ENCODE measurements around the gene SFT2D3.
A peak's percentile ranks its signal among the peaks of the same experiment; 100 is the strongest.

SFT2D3 gene

DNA sequence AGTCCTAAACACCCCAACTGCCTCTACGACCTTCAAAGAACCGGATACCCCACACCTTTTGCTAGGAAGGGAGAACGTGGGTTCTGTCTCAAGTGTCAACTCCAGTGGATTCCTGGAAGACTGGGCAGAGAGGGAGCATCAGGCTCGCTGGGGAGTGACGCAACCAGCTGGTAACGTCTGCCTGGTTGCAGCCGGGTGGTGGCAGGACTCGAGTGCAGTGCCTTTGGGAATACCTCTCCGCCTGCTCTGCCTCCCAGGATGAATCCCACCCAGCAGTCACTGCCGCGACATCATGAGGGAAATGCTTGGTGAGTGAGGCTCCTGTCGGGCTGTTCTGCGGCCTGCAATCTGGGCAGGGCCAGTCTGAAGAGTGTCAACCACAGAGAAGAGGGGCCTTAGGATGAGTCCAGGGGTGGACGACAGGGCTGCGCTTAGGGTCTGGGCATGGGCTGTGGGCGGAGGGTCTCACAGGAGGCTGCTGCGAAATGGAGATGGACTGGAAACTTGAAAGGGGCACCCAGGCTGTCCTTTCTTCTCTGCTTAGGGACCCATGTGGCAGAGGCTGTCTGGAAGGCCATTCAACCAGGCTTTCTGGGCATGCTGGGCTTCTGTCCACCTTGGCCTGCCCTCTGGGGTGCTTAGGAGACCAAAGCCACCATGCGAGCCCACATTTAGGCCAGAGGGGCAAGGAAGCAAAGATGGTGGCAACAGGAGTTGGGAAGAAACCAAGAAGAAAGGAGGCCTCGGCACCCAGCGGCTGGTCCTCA lies 42.5 kb upstream of the SFT2D3 start:
- Histone ChIP-seq H3K4me3 (ENCODE audit: low read length) (no peak overlapping the region), H3K36me3 (ENCODE audit: insufficient read depth, low read depth, low read length) (no peaks in the 10 kb centered on the region), H3K9ac (ENCODE audit: low read depth, low read length) (no peak overlapping the region), H3K4me1 (ENCODE audit: insufficient read depth, low read length) (peaks cover 5% of the 10 kb centered on the region), H3K27ac (ENCODE audit: low read length) (no peak overlapping the region), H3K9me3 (ENCODE audit: insufficient read depth, low read depth, low read length) (no peaks in the 10 kb centered on the region), H3K27me3 (ENCODE audit: insufficient read depth, low read length) (peaks cover 12% of the 10 kb centered on the region)

DNA sequence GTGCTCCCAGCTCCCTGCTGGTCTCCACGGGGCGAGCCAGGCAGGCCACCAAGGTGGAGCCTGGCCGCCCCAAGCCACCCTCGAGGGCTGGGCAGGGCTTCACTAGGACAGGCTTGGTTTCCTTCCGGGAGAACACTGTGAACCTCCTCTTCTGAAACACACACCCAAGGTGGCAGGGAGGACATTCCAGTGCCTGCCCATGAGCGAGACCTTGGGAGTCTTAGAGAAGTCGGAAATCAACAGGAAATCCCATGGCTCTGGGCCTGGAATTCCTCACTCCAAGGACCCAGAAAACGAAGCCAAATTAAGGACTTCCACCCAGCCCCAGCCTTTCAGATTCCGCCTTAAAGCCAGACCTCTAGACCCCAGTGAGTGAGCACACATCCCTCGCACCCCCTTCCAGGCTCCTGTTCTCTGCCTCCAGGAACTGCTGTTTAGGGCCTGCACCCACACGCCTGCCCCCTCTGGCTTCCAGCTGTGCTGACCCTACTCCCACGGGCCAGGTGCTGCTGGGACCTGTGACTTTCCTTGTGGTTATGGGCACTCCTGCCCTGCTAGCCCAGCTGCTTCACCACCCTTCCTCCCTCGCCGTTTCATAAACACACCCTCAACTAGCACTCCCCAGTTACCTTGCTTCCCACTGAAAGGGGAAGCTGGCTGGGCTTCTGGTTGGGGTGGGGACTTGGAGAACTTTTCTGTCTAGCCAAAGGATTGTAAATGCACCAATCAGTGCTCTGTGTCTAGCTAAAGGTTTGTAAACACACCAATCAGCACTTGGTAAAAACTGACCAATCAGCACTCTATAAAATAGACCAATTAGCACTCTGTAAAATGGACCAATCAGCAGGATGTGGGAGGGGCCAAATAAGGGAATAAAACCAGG lies 41.6 kb upstream of the SFT2D3 start:
- H3K27ac ChIP-seq (ENCODE audit: low read length) = no peak overlapping the region
- peaks cover 7% of the 10 kb centered on the region for H3K4me1 ChIP-seq (ENCODE audit: insufficient read depth, low read length)
- H3K4me3 ChIP-seq (ENCODE audit: low read length) = no peak overlapping the region
- H3K9ac ChIP-seq (ENCODE audit: low read depth, low read length) = no peak overlapping the region
- no peaks in the 10 kb centered on the region for H3K9me3 ChIP-seq (ENCODE audit: insufficient read depth, low read depth, low read length)
- H3K27me3 ChIP-seq (ENCODE audit: insufficient read depth, low read length) = peaks cover 20% of the 10 kb centered on the region
- no peaks in the 10 kb centered on the region for H3K36me3 ChIP-seq (ENCODE audit: insufficient read depth, low read depth, low read length)

DNA sequence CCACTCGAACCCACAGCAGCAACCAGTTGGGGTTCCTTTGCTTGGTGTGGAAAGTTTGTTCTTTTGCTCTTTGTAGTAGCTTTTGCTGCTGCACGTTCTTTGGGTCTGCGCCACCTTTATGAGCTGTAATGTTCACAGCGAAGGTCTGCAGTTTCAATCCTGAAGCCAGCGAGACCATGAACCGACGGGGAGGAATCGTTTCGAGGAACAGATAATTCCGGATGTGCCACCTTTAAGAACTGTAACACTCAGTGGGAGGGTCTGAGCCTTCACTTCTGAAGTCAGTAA lies 41.1 kb upstream of the SFT2D3 start:
- no peaks in the 10 kb centered on the region for H3K36me3 ChIP-seq (ENCODE audit: insufficient read depth, low read depth, low read length)
- peaks cover 8% of the 10 kb centered on the region for H3K4me1 ChIP-seq (ENCODE audit: insufficient read depth, low read length)
- no peaks in the 10 kb centered on the region for H3K9me3 ChIP-seq (ENCODE audit: insufficient read depth, low read depth, low read length)
- H3K9ac ChIP-seq (ENCODE audit: low read depth, low read length) = no peak overlapping the region
- no peak overlapping the region for H3K4me3 ChIP-seq (ENCODE audit: low read length)
- peaks cover 26% of the 10 kb centered on the region for H3K27me3 ChIP-seq (ENCODE audit: insufficient read depth, low read length)
- H3K27ac ChIP-seq (ENCODE audit: low read length) = no peak overlapping the region

DNA sequence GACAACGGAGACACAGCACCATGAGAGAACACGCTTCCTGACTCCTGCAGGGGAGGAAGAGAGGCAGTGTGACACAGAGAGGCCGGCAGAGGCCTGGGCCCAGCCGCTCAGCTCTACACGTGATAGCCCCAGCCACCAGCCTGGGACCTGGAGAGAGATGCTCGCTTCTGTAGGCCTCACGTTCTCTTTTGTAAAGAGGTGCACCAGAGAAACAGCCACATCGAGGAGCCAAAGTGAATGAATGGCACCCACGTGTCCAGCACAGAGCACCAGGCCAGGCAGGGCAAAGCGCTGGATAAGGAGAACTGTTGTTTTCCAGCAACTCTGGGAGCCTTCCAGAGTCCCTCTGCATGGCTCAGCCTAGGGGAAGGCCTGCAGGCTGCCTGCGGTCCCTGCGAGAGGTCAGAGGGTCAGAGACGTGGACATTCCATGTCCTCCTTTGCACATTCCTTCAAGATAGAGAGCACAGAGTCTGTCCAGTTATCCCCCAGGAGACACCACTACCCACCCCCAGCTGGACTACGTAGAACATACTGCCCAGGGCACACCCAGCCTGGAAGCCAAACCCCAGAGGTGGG lies 40.1 kb upstream of the SFT2D3 start:
- no peak overlapping the region for H3K9ac ChIP-seq (ENCODE audit: low read depth, low read length)
- no peaks in the 10 kb centered on the region for H3K36me3 ChIP-seq (ENCODE audit: insufficient read depth, low read depth, low read length)
- no peak overlapping the region for H3K4me3 ChIP-seq (ENCODE audit: low read length)
- H3K27ac ChIP-seq (ENCODE audit: low read length) = no peak overlapping the region
- peaks cover 3% of the 10 kb centered on the region for H3K4me1 ChIP-seq (ENCODE audit: insufficient read depth, low read length)
- no peaks in the 10 kb centered on the region for H3K9me3 ChIP-seq (ENCODE audit: insufficient read depth, low read depth, low read length)
- H3K27me3 ChIP-seq (ENCODE audit: insufficient read depth, low read length) = peaks cover 35% of the 10 kb centered on the region

DNA sequence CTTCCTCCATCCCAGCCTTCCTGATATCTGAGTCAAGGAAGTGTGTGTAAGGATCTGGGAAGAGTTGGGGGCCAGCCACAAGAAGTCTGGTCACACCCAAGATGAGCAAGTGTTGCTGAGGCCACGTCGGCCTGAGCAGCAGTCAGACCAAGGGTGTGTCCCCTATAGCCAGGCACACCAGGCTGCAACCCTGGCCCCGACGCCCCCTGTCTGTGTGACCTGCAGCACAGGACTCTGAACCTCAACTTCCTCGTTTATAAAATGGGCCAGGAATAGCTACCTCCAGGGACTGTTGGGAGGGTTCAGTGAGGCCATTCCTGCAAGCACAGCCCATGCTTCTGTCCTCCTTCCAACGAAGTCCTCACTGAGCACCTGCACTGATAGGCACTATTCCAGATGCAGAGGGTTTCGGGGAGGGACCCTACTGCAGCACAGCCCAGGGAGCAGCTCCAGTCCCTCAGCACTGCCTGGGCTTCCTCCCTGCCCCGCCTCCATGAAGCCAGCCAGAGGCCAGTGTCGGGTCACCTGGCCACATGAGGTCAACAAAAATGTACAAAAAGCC lies 39.3 kb upstream of the SFT2D3 start:
- H3K4me3 ChIP-seq (ENCODE audit: low read length) = no peak overlapping the region
- peaks cover 3% of the 10 kb centered on the region for H3K4me1 ChIP-seq (ENCODE audit: insufficient read depth, low read length)
- no peak overlapping the region for H3K9ac ChIP-seq (ENCODE audit: low read depth, low read length)
- H3K9me3 ChIP-seq (ENCODE audit: insufficient read depth, low read depth, low read length) = no peaks in the 10 kb centered on the region
- H3K27ac ChIP-seq (ENCODE audit: low read length) = no peak overlapping the region
- H3K27me3 ChIP-seq (ENCODE audit: insufficient read depth, low read length) = peaks cover 43% of the 10 kb centered on the region
- no peaks in the 10 kb centered on the region for H3K36me3 ChIP-seq (ENCODE audit: insufficient read depth, low read depth, low read length)

DNA sequence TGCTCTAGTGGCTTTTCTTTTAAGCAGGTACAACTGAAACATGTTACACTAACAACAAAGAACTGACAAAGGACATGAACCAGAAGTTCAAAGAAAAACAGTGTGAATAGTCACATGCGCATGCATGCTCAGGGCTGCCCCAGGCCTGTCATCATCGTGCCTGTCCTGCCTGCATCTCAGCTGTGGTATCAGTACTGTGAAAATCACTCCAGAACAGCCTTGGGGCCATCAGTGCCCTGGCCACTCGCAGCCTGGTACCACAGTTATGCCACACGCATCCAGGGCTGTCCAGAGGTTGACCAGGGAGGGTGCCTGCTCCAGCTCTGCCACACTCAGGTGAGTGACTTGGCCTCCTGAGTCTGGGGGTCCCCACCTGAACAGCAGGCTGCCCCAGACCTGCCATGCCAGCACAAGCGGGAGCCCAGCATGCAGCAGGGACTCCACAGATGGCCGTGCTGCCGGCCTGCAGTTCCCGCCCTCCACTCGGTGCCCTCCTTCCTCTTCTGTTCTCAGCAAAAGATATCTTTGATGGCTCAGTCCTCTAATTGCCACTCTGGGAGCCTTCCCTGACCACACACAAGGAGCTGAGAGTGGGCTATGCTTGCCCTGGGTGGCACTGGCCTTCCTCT lies 38.2 kb upstream of the SFT2D3 start:
- no peaks in the 10 kb centered on the region for H3K9me3 ChIP-seq (ENCODE audit: insufficient read depth, low read depth, low read length)
- no peak overlapping the region for H3K27ac ChIP-seq (ENCODE audit: low read length)
- H3K27me3 ChIP-seq (ENCODE audit: insufficient read depth, low read length) = peaks cover 43% of the 10 kb centered on the region
- H3K9ac ChIP-seq (ENCODE audit: low read depth, low read length) = no peak overlapping the region
- no peak overlapping the region for H3K4me3 ChIP-seq (ENCODE audit: low read length)
- peaks cover 3% of the 10 kb centered on the region for H3K4me1 ChIP-seq (ENCODE audit: insufficient read depth, low read length)
- H3K36me3 ChIP-seq (ENCODE audit: insufficient read depth, low read depth, low read length) = no peaks in the 10 kb centered on the region

DNA sequence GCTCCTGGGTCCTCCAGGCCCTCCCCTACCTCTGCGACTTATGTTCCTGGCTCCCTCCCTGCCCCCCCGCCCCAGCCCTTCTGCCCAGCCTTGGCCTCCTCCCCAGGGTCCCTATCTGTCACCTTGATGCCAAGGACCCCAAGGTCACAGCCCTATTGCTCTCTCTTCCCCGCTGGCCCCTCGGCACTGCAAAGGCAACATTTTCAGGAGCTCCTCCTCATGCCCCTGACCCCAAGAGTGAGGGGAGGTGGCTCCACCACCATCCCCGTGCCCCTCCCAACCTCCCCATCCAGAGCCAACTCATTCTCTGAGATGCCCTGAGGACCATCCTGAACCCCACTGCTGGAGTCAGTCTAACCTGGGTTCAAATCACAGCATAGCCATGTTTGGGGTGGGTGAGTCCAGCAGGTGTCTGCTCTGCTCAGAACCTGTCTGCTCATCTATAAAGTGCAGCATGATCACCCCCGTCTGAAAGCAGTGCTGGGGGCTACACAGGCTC lies 37.7 kb upstream of the SFT2D3 start:
- Histone ChIP-seq H3K36me3 (ENCODE audit: insufficient read depth, low read depth, low read length) (no peaks in the 10 kb centered on the region), H3K4me3 (ENCODE audit: low read length) (peak overlapping the region; percentile 15; the same call in 1 of the 2 replicates), H3K9me3 (ENCODE audit: insufficient read depth, low read depth, low read length) (no peaks in the 10 kb centered on the region), H3K4me1 (ENCODE audit: insufficient read depth, low read length) (peaks cover 3% of the 10 kb centered on the region), H3K27me3 (ENCODE audit: insufficient read depth, low read length) (peaks cover 43% of the 10 kb centered on the region), H3K27ac (ENCODE audit: low read length) (no peak overlapping the region), H3K9ac (ENCODE audit: low read depth, low read length) (no peak overlapping the region)

DNA sequence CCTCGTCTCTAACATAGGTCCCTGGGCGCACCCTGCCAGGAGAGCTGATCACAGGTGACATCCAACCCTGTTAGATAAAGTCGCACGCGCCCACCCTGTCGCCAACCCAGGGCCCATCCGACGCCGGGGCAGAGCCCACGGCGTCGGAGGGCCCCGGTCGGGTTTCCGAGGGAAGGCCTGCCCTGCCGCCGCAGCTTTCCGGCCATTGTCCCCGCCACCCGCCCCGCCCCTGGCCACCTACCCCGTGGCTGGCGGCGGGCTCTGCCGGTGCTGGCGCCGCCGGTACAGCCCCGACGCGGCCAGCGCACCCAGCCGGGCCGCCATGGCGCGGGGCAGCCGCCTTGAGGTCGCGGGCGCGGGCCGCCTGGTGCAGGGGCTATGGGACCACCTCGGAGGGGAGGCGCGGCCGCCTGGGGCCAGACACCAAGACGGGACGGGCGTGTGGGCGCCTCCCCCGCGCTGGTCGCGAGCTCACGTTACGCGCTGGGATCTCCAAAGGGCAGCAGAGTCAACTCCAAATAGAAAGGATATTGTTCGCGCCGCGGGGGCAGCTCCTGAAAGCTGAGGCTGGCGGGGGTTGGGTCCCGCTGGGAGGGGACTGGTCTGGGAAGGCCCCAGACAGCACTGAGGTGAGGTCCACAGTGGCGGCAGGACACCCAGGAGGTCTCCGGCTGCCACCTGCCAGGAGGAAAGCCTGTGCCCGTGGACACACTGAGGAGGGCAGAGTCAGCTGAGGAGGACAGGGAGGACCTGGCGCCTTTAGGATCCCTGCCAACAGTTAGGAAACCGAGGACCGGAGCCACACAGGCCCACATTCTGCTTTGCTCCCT lies 37.0 kb upstream of the SFT2D3 start:
- H3K27ac ChIP-seq (ENCODE audit: low read length) = no peak overlapping the region
- H3K36me3 ChIP-seq (ENCODE audit: insufficient read depth, low read depth, low read length) = no peaks in the 10 kb centered on the region
- peak overlapping the region; percentile 62; the same call in 1 of the 2 replicates for H3K4me3 ChIP-seq (ENCODE audit: low read length)
- H3K27me3 ChIP-seq (ENCODE audit: insufficient read depth, low read length) = peaks cover 43% of the 10 kb centered on the region
- H3K9ac ChIP-seq (ENCODE audit: low read depth, low read length) = no peak overlapping the region
- peaks cover 3% of the 10 kb centered on the region for H3K4me1 ChIP-seq (ENCODE audit: insufficient read depth, low read length)
- no peaks in the 10 kb centered on the region for H3K9me3 ChIP-seq (ENCODE audit: insufficient read depth, low read depth, low read length)

DNA sequence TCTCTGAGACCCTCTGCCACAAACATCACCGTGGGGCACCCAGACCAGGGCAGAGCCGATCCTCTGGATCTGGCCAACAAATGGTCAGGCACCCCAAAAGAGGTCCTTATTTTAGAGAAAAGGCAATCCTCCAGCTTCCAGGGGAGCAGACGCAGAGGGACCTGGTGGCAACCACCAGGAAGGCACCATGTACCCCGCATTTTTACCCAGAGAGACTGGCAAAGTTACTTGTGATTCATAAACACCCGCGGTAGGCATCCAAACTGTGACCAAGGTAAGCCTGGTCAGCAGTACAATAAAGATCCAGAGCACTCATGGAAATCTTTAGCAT lies 36.4 kb upstream of the SFT2D3 start:
- no peaks in the 10 kb centered on the region for H3K9me3 ChIP-seq (ENCODE audit: insufficient read depth, low read depth, low read length)
- H3K36me3 ChIP-seq (ENCODE audit: insufficient read depth, low read depth, low read length) = no peaks in the 10 kb centered on the region
- H3K27ac ChIP-seq (ENCODE audit: low read length) = no peak overlapping the region
- H3K4me1 ChIP-seq (ENCODE audit: insufficient read depth, low read length) = peaks cover 3% of the 10 kb centered on the region
- H3K9ac ChIP-seq (ENCODE audit: low read depth, low read length) = no peak overlapping the region
- peak overlapping the region; percentile 62; the same call in 1 of the 2 replicates for H3K4me3 ChIP-seq (ENCODE audit: low read length)
- H3K27me3 ChIP-seq (ENCODE audit: insufficient read depth, low read length) = peaks cover 43% of the 10 kb centered on the region

DNA sequence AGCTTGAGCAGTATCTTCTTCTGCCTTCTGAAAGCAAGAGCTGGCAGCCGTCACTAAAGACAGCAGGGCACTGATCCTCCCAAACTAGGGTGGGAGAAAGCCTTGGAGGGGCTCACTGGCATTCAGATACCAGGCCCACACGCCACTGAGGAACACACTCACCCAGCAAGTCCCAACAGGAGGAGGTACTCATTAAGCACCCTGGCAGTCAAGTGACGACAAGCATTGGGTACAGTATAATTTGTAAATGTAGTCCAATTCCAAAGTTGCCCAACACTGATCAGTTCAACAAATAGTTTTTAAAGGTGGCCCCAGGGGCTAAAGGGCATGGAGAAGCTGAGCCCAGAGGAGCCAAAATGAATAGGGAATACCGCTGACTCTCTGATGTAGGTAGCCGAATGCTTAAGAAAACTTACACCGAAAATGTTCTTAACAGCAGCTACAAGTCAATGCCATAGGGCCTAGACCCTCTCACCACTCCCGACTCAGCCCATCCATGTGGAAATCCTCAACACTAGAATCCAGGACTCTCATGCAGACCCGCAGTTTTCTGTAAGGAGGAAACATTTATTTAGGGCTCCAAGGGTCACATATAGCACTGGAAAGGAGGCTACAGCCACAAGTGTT lies 35.9 kb upstream of the SFT2D3 start:
- no peak overlapping the region for H3K4me3 ChIP-seq (ENCODE audit: low read length)
- H3K9me3 ChIP-seq (ENCODE audit: insufficient read depth, low read depth, low read length) = no peaks in the 10 kb centered on the region
- H3K9ac ChIP-seq (ENCODE audit: low read depth, low read length) = no peak overlapping the region
- H3K36me3 ChIP-seq (ENCODE audit: insufficient read depth, low read depth, low read length) = no peaks in the 10 kb centered on the region
- H3K27me3 ChIP-seq (ENCODE audit: insufficient read depth, low read length) = peaks cover 43% of the 10 kb centered on the region
- H3K27ac ChIP-seq (ENCODE audit: low read length) = no peak overlapping the region
- H3K4me1 ChIP-seq (ENCODE audit: insufficient read depth, low read length) = peaks cover 3% of the 10 kb centered on the region

Measured in iPS-20b (cell line).